IMR-90 (cell line): ENCODE results near the gene MAP1LC3A. TPM values are rescaled to one million over a fixed set of nuclear protein-coding genes. Genes with fewer than 3 reads are reported as not detected.

Experiments used
- ATAC-seq: fragments of 200-7000 bp; cut with Tn5 transposase; 2 replicates; pipeline ENCODE4 v1.9.1; 2020; ENCODE audit warnings: low read depth, mild to moderate bottlenecking, moderate library complexity
- BruUV-seq: library from RNA; stranded (reverse); fragments of 400-500 nt; replicated peaks from 2 replicates; lab custom pipeline; 2021; lab: Mats Ljungman, UMichigan
- CTCF ChIA-PET: fragments of 300-600 bp; formaldehyde crosslinking; extraction: SDS; loops from one replicate; lab custom pipeline; 2021; ENCODE audit warnings: antibody characterized with exemption; lab: Yijun Ruan, JAX
- POLR2A ChIA-PET: fragments of 300-600 bp; sonication (Branson Sonifier 250); formaldehyde crosslinking; loops from one replicate; lab custom pipeline; 2022; ENCODE audit warnings: antibody characterized with exemption; ENCODE audit not compliant: unreplicated experiment; lab: Charles Lee
- DNase-seq: peaks from one replicate; pipeline ENCODE4 v3.0.0; 2013
- H2AFZ ChIP-seq: replicated peaks from 2 replicates; pipeline ENCODE3; 2013; ENCODE audit warnings: low read length, mild to moderate bottlenecking; ENCODE audit not compliant: poor library complexity
- H2AK5ac ChIP-seq: 2 replicates; pipeline ENCODE4 v1.6.1; 2013; ENCODE audit warnings: low read depth, low read length, inconsistent platforms
- H2AK9ac ChIP-seq: replicated peaks from 2 replicates; pipeline ENCODE3; 2013; ENCODE audit warnings: mild to moderate bottlenecking, low read depth, low read length, moderate library complexity; ENCODE audit not compliant: poor library complexity
- H2BK120ac ChIP-seq: 2 replicates; pipeline ENCODE4 v1.6.1; 2013; ENCODE audit warnings: low read depth, low read length, inconsistent platforms
- H2BK15ac ChIP-seq: 3 replicates; pipeline ENCODE4 v1.6.1; 2013; ENCODE audit warnings: low read depth, low read length, inconsistent platforms
- H2BK20ac ChIP-seq: 2 replicates; pipeline ENCODE4 v1.6.1; 2013; ENCODE audit warnings: low read depth, mild to moderate bottlenecking, inconsistent platforms, low read length, moderate library complexity
- H2BK5ac ChIP-seq: 2 replicates; pipeline ENCODE4 v1.6.1; 2013; ENCODE audit warnings: mild to moderate bottlenecking, low read depth, low read length, inconsistent platforms; ENCODE audit not compliant: poor library complexity, severe bottlenecking
- H3K14ac ChIP-seq: replicated peaks from 2 replicates; pipeline ENCODE4 v1.6.1; 2013; ENCODE audit warnings: low read depth, low read length, inconsistent platforms
- H3K18ac ChIP-seq: 2 replicates; pipeline ENCODE4 v1.6.1; 2013; ENCODE audit warnings: low read depth, low read length, control low read depth
- H3K23ac ChIP-seq: 2 replicates; pipeline ENCODE4 v1.6.1; 2013; ENCODE audit warnings: low read depth, low read length, inconsistent platforms
- H3K27ac ChIP-seq: 2 replicates; pipeline ENCODE4 v1.5.1; 2013; ENCODE audit warnings: mild to moderate bottlenecking, control low read depth, low read length; ENCODE audit not compliant: insufficient read depth
- H3K27me3 ChIP-seq: 2 replicates; pipeline ENCODE4 v1.6.1; 2013; ENCODE audit warnings: low read length; ENCODE audit not compliant: control insufficient read depth, insufficient read depth
- H3K36me3 ChIP-seq: 2 replicates; pipeline ENCODE4 v1.6.1; 2013; ENCODE audit warnings: low read length, mixed read lengths; ENCODE audit not compliant: control insufficient read depth, insufficient read depth
- H3K4ac ChIP-seq: 2 replicates; pipeline ENCODE4 v1.6.1; 2013; ENCODE audit warnings: low read depth, low read length, inconsistent platforms
- H3K4me1 ChIP-seq: 2 replicates; pipeline ENCODE4 v1.6.1; 2013; ENCODE audit warnings: low read length, mixed read lengths; ENCODE audit not compliant: control insufficient read depth, insufficient read depth
- H3K4me2 ChIP-seq: 2 replicates; pipeline ENCODE4 v1.6.1; 2013; ENCODE audit warnings: low read depth, mild to moderate bottlenecking, control low read depth, low read length, moderate library complexity
- H3K4me3 ChIP-seq: 2 replicates; pipeline ENCODE4 v1.5.1; 2013; ENCODE audit warnings: low read depth, mild to moderate bottlenecking, control low read depth, low read length, moderate library complexity; ENCODE audit not compliant: insufficient read depth
- H3K56ac ChIP-seq: 2 replicates; pipeline ENCODE4 v1.6.1; 2013; ENCODE audit warnings: low read length, inconsistent platforms; ENCODE audit not compliant: insufficient read depth; ENCODE audit errors: extremely low read depth
- H3K79me1 ChIP-seq, 2 experiments: 2 replicates each; pipeline ENCODE4 v1.6.1; 2013; ENCODE audit warnings: low read length in 2 of 2, inconsistent platforms in 1 of 2, low read depth in 1 of 2
- H3K9ac ChIP-seq: 2 replicates; pipeline ENCODE4 v1.6.1; 2013; ENCODE audit warnings: low read depth, low read length, control low read depth
- H3K9me1 ChIP-seq: 2 replicates; pipeline ENCODE4 v1.6.1; 2013; ENCODE audit warnings: low read length, inconsistent platforms; ENCODE audit not compliant: insufficient read depth
- H3K9me3 ChIP-seq: 2 replicates; pipeline ENCODE4 v1.6.1; 2013; ENCODE audit warnings: low read length; ENCODE audit not compliant: control insufficient read depth, insufficient read depth
- H4K20me1 ChIP-seq: 2 replicates; pipeline ENCODE4 v1.6.1; 2013; ENCODE audit warnings: low read length, inconsistent platforms; ENCODE audit not compliant: insufficient read depth
- H4K5ac ChIP-seq: 2 replicates; pipeline ENCODE4 v1.6.1; 2013; ENCODE audit warnings: mild to moderate bottlenecking, low read depth, low read length, control low read depth
- H4K8ac ChIP-seq, 2 experiments: 2 replicates each; pipeline ENCODE4 v1.6.1; 2013; ENCODE audit warnings: low read depth in 2 of 2, low read length in 2 of 2, control low read depth in 1 of 2, inconsistent platforms in 1 of 2
- H4K91ac ChIP-seq: 2 replicates; pipeline ENCODE4 v1.6.1; 2013; ENCODE audit warnings: low read depth, low read length, inconsistent platforms; ENCODE audit not compliant: insufficient read depth
- BHLHE40 ChIP-seq: fragments of 150-350 bp; IDR thresholded peaks from 2 replicates; pipeline ENCODE4 v1.6.1; 2016; ENCODE audit warnings: mild to moderate bottlenecking, low read depth, low read length
- CEBPB ChIP-seq: IDR thresholded peaks from 2 replicates; pipeline ENCODE4 v1.6.1; 2012; ENCODE audit warnings: low read depth, low read length, improper control_type of control experiment
- CHD1 ChIP-seq: IDR thresholded peaks from 2 replicates; pipeline ENCODE4 v1.6.1; 2012; ENCODE audit warnings: low read depth, low read length, improper control_type of control experiment
- ELK1 ChIP-seq: fragments of 150-350 bp; IDR thresholded peaks from 2 replicates; pipeline ENCODE4 v1.6.1; 2016; ENCODE audit warnings: low read depth, mild to moderate bottlenecking, low read length, moderate library complexity, borderline replicate concordance
- FOS ChIP-seq: fragments of 150-350 bp; IDR thresholded peaks from 2 replicates; pipeline ENCODE4 v1.6.1; 2016; ENCODE audit warnings: low read depth, low read length
- MAFK ChIP-seq: IDR thresholded peaks from 2 replicates; pipeline ENCODE4 v1.6.1; 2012; ENCODE audit warnings: low read depth, low read length, improper control_type of control experiment
- MAZ ChIP-seq: IDR thresholded peaks from 2 replicates; pipeline ENCODE4 v1.6.1; 2012; ENCODE audit warnings: low read depth, mild to moderate bottlenecking, low read length, improper control_type of control experiment, moderate library complexity, borderline replicate concordance
- MXI1 ChIP-seq: IDR thresholded peaks from 2 replicates; pipeline ENCODE4 v1.6.1; 2012; ENCODE audit warnings: low read depth, mild to moderate bottlenecking, low read length, moderate library complexity, borderline replicate concordance
- NFE2L2 ChIP-seq: fragments of 150-350 bp; IDR thresholded peaks from 2 replicates; pipeline ENCODE4 v1.6.1; 2016; ENCODE audit warnings: low read depth, mild to moderate bottlenecking, low read length
- POLR2A ChIP-seq: IDR thresholded peaks from 2 replicates; pipeline ENCODE4 v1.6.1; 2012; ENCODE audit warnings: mild to moderate bottlenecking, low read depth, low read length
- RAD21 ChIP-seq: IDR thresholded peaks from 2 replicates; pipeline ENCODE4 v1.6.1; 2012; ENCODE audit warnings: low read length, improper control_type of control experiment
- RCOR1 ChIP-seq: IDR thresholded peaks from 2 replicates; pipeline ENCODE4 v1.6.1; 2012; ENCODE audit warnings: mild to moderate bottlenecking, low read length, improper control_type of control experiment; ENCODE audit not compliant: insufficient replicate concordance
- RFX5 ChIP-seq: IDR thresholded peaks from 2 replicates; pipeline ENCODE4 v1.8.0; 2012; ENCODE audit warnings: low read depth, mild to moderate bottlenecking, low read length, moderate library complexity
- SMC3 ChIP-seq: fragments of 150-350 bp; IDR thresholded peaks from 2 replicates; pipeline ENCODE4 v1.6.1; 2016; ENCODE audit warnings: low read depth, mild to moderate bottlenecking, antibody characterized with exemption, low read length, moderate library complexity
- USF2 ChIP-seq: fragments of 150-350 bp; IDR thresholded peaks from 2 replicates; pipeline ENCODE4 v1.6.1; 2017; ENCODE audit warnings: mild to moderate bottlenecking, antibody characterized with exemption, low read length, low read depth
- WGBS, 2 experiments: methylation state at CpG; one replicate each; pipeline versions ENCODE4 v1.1.5 to v1.1.7; 2013; ENCODE audit warnings: missing lambda C conversion rate in 2 of 2; ENCODE audit not compliant: insufficient read length in 1 of 2; ENCODE audit errors: extremely low coverage in 2 of 2; 5-methylcytosine and 5-hydroxymethylcytosine counted together
- dilution Hi-C: fragments of 300-500 bp; cut with HindIII; formaldehyde crosslinking; loops from one replicate; pipeline ENCODE4 v1.14.3; 2018; ENCODE audit warnings: low sequenced_read_pairs; ENCODE audit not compliant: unreplicated experiment
- in situ Hi-C: fragments of 300-500 bp; cut with MboI; formaldehyde crosslinking; loops from 3 replicates; pipeline ENCODE4 v1.14.3; 2019; ENCODE audit warnings: low sequenced_read_pairs, inconsistent platforms, mixed read lengths
- intact Hi-C: fragments of 100-400 bp; cut with micrococcal nuclease; formaldehyde crosslinking; loops from 2 replicates; pipeline ENCODE4 v1.10.0; 2022
- polyA plus RNA-seq, 3 experiments: library from polyadenylated mRNA; depleted of rRNA; stranded (reverse); fragments of >200 nt; gene quantifications; 2 replicates each; pipeline ENCODE4 v1.2.3, GENCODE V29; 2012; ENCODE audit warnings: low replicate concordance in 1 of 3
- total RNA-seq: library from RNA; depleted of rRNA; stranded (reverse); fragments of >200 nt; gene quantifications from 2 replicates; pipeline ENCODE4 v1.2.3, GENCODE V29; 2012
- TF ChIP-seq, protein P1 (sequence below): conservative IDR thresholded peaks from 2 replicates; pipeline ENCODE4 v1.5.1; 2012; ENCODE audit warnings: mild to moderate bottlenecking, low read depth, low read length, improper control_type of control experiment

MAP1LC3A gene
- total and polyA plus RNA-seq, 2 of the 4 experiments (the other 2 are of a cell fraction), result 10.0 to 39.7 TPM

DNA sequence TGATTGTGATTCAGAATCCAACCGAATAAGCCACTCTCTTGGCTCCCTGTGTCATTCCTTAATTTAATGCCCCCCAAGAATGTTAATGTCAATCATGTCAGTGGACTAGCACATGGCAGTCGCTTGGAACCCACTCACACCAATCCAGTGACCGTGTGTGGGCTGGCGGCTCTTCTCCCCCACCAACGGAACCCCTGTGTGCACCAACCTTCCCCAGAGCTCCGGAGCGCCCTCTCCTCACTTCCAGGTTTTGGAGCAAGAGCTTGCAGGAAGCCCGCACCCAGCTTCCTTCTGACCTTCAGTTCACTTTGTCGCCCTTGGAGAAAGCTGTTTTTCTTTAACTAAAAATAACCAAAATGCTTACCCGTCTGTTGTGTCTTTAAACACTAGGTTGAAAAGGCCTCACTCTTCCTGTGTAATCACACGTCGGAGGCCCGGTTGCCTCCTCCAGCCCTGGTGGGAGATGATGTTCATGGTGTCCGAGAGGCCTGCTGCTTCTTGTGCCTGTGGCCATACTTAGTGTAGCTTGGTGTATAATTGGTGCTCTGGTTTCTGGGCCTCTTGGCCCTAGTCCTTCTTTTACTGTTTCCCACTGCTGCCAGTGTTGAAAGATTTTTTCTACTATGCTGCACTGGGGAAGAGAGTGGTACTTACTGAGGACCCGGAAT is 17.8 kb upstream of the MAP1LC3A start:
- in situ Hi-C loops, result no loop called here
- no TSS peak for BruUV-seq

More for the DNA sequence above, 17.8 kb upstream of the MAP1LC3A start:
- H2AK5ac ChIP-seq, result no peak overlapping the region
- H3K56ac ChIP-seq, result no peak overlapping the region
- 96% methylated on average over 5 of the region's 15 CpGs; no CpG with 5 or more reads in 1 of the 2 experiments for WGBS, 2 experiments
- no peak overlapping the region for H4K91ac ChIP-seq
- H3K4ac ChIP-seq, result no peak overlapping the region
- no peaks in the 10 kb centered on the region for H3K4me1 ChIP-seq
- H3K27ac ChIP-seq, result no peak overlapping the region
- ATAC-seq (no peak), DNase-seq (no peak)
- H2BK5ac ChIP-seq, result no peak overlapping the region
- no peak overlapping the region for H3K4me2 ChIP-seq
- no peak overlapping the region for H2BK120ac ChIP-seq
- H2AK9ac ChIP-seq, result no peak overlapping the region
- H4K8ac ChIP-seq, result no peak overlapping the region
- POLR2A ChIA-PET, result no interaction called here
- peaks cover 45% of the 10 kb centered on the region for H3K36me3 ChIP-seq
- TF ChIP-seq, protein P1, sequence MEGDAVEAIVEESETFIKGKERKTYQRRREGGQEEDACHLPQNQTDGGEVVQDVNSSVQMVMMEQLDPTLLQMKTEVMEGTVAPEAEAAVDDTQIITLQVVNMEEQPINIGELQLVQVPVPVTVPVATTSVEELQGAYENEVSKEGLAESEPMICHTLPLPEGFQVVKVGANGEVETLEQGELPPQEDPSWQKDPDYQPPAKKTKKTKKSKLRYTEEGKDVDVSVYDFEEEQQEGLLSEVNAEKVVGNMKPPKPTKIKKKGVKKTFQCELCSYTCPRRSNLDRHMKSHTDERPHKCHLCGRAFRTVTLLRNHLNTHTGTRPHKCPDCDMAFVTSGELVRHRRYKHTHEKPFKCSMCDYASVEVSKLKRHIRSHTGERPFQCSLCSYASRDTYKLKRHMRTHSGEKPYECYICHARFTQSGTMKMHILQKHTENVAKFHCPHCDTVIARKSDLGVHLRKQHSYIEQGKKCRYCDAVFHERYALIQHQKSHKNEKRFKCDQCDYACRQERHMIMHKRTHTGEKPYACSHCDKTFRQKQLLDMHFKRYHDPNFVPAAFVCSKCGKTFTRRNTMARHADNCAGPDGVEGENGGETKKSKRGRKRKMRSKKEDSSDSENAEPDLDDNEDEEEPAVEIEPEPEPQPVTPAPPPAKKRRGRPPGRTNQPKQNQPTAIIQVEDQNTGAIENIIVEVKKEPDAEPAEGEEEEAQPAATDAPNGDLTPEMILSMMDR, result no peak
- no peak for TF ChIP-seq RAD21
- no peak for TF ChIP-seq BHLHE40
- TF ChIP-seq SMC3, result no peak
- no peak for TF ChIP-seq MAFK
- no peak for TF ChIP-seq RFX5
- no peak for TF ChIP-seq NFE2L2
- TF ChIP-seq MAZ, result no peak
- no peak for TF ChIP-seq RCOR1
- no peak for TF ChIP-seq CEBPB
- no peak for TF ChIP-seq ELK1
- no peak for TF ChIP-seq MXI1
- no peak for TF ChIP-seq USF2
- TF ChIP-seq CHD1, result no peak
- no peak for TF ChIP-seq POLR2A
- TF ChIP-seq FOS, result no peak
- H3K23ac ChIP-seq, result no peak overlapping the region
- dilution Hi-C loops (no loop called here), intact Hi-C loops (no loop called here)
- no peak overlapping the region for H3K18ac ChIP-seq
- no peak overlapping the region for H2AFZ ChIP-seq
- no peak overlapping the region for H4K5ac ChIP-seq
- no peaks in the 10 kb centered on the region for H3K27me3 ChIP-seq
- H3K4me3 ChIP-seq, result no peak overlapping the region
- no peaks in the 10 kb centered on the region for H3K9me1 ChIP-seq
- no peak overlapping the region for H2BK20ac ChIP-seq
- H3K9ac ChIP-seq, result no peak overlapping the region
- peaks cover 4 to 32% of the 10 kb centered on the region in 2 experiments for H3K79me1 ChIP-seq
- CTCF ChIA-PET, result interaction anchor here (0.6 kb wide), 1 partner anchor 119 kb away, joined by 3 read pairs; no protein-coding TSS in a partner anchor
- H3K14ac ChIP-seq, result no peak overlapping the region
- H3K9me3 ChIP-seq, result no peaks in the 10 kb centered on the region
- H2BK15ac ChIP-seq, result no peak overlapping the region
- H4K20me1 ChIP-seq, result peaks cover 9% of the 10 kb centered on the region
